GM18520 (cell line): Measurements from ENCODE around the gene SIX6.
"Not testable (repeated sequence)": the region's sequence is repeated elsewhere in the genome, so short reads cannot be mapped to it uniquely, and the experiment has no call there.

Experiments used
- ATAC-seq: cut with Tn5 transposase; IDR thresholded peaks from one replicate; pipeline ENCODE4 v1.9.1; 2021; ENCODE audit not compliant: unreplicated experiment

Gene SIX6

GRCh38 chr14:60508707-60509437 is at the start of gene SIX6:
TSS of gene SIX6 (plus strand) at chr14:60509146. CDS start at chr14:60509399, 253 bp downstream.
- ATAC-seq = no peak

DNA sequence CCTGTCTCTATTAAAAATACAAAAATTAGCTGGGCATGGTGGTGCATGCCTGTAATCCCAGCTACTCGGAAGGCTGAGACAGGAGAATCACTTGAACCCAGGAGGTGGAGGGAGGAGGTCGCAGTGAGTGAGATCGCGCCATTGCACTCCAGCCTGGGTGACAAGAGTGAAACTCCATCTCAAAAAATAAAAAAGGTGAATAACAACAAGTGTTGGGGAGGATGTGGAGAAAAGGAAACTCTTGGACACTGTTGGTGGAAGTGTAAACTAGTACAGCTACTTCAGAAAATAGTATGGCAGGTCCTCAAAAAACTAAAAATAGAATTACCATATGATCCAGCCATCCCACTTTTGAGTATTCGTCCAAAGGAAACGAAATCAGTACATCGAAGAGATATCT is 28.7 kb upstream of the SIX6 start:
- not testable (repeated sequence) for ATAC-seq

DNA sequence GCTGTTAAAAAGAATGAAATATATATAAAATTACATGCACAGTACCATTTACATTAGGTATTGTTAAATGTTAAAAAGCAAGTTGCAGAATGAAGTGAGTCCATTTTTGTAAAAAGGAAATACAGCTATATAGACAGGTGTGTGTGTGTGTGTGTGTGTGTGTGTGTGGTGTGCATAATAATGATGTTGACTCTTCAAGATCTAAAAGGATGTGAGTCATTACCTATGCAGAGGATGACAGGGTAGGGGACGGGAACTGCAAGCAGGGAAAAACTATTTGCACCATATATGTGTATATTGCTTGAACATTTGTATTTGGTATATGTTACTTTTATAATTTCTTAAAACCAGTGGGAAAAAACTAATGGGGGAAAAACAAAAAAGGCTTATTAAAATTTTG is 26.2 kb upstream of the SIX6 start:
- ATAC-seq = no peak

DNA sequence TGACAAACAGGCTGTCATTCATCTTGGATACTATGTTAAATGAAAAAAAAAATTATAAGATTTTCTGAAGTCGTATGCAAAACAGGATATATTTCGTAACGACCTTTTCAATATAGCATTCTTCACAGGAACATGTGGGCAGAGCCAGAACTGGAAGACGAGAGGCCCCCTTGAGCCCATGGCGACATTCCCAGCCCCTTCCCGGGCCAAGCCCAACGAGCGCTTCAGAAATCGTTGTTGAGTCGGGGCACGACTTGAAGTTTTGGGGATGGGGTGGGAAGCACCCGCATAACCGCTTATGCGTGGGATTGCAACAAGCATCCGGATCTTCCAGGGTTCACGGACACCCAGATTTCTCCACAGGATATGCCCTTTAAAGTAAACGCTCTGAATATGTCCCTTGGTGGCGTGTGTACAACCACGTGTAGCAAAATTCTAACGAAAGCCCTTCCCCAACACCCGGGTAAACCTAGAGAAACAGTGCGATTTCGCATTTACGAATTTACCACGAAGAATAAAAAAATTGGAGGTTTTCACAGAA is 23.8 kb upstream of the SIX6 start:
- no peak for ATAC-seq

DNA sequence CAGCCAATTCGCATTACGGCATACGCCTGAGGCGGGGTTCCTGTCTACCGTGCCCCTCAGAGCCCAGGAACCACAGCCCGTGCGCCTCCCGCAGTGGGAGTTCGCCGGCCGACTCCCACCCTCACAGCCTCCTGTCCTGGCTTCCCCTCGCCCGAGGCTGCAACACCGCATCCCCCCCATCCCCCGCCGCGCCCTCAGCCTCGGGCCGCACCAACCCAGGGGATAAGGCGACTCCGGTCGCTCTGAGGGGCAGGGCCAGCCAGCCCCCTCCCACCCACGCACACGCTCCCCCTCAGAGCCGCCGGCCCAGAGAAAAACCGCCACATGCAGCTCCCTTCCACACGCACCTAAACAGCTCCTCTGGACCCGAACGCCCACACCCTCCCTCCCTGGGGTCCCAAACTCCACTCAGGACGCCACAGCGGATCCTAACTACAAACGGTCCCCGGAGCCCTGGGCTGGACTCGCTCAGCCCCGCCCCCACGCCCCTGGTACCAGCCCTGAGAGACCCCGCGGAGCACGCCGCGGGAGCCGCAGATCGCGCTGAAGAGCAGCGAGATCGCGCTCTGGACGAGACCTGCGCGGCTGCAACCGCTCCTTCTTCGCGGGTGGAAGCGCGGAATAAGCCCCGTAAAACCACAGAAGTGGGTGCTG is 23.2 kb upstream of the SIX6 start, which contains the start of gene C14orf39:
Gene C14orf39, minus strand, starts transcription at position 466 of the 654 bp plus-strand sequence. CDS start 985 bp downstream, outside the sequence.
- no peak for ATAC-seq

DNA sequence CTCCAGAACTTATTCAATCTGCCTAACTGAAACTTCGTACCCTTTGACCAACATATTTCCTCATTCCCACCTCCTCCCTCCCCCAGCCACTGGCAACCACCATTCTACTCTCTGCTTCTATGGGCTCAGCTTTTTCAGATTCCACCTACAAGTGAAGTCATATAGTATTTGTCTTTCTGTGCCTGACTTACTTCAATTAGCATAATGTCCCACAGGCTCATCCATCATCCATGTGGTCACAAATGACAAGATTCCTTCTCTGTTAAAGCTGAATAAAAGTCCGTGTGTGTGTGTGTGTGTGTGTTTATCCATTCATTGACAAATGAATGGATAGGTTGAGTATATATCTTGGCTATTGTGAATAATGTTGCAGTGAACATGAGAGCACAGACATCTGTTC is 21.7 kb upstream of the SIX6 start:
- no peak for ATAC-seq

DNA sequence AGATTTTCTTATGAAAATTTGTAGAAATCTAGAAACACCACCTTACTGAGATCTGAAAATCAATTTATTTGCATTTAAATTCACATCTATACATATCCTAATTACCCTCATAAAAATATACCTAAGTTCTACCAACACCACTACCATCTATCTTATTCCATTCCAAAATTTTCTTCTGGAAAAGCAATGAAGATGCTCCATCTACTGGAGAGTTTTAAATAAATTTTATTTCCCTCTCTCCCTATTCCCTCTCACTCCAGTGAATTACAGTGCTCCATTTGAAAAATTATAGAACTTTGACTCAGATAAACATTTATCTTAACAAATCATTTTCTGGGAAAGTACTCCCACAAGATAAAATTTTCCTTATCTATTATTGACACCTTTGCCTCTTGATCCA is 20.8 kb upstream of the SIX6 start:
- ATAC-seq = no peak

- no peak for ATAC-seq
Measured at GRCh38 chr14:60490270-60490669, 18.7 kb upstream of the SIX6 start.

DNA sequence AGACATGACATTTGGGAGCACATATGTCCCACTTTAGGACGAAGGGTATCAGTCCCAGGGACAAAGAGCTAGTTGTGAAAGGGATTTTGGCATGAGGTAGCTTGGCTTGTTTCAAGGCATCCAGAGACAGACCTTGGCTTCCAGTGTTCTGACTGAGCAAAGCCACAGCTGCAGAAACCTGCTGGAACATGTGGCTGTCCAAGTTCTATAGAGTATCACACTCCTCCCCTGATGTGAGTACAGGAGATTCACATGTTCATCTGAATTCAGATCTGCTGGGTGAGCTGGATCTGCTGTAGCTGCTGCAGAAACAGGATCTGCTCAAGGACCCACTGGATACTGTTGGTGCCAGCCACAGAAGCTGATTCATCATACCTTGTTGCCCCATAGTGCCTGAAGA is 13.0 kb upstream of the SIX6 start:
- ATAC-seq = no peak

- ATAC-seq = no peak
Measured at GRCh38 chr14:60502541-60502940, 6.4 kb upstream of the SIX6 start.

DNA sequence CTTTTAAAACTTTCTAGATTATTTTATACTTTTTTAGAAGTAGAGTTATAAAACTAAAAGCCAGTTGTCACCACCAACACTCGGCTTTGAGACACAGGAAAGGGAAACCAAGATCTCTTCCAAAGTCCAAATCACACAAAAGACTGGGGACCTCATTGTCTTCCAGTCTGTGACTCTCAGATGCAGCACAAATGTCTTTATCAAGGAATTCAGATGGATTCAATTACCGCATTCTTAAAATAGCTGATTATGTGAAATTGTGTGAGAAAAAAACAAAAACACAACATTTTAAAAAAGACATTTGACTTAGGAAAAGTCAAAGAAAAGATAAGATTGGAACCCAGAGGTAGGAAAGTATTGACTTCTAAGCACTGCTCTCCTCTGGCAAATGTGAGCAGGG is 3.5 kb upstream of the SIX6 start:
- no peak for ATAC-seq

DNA sequence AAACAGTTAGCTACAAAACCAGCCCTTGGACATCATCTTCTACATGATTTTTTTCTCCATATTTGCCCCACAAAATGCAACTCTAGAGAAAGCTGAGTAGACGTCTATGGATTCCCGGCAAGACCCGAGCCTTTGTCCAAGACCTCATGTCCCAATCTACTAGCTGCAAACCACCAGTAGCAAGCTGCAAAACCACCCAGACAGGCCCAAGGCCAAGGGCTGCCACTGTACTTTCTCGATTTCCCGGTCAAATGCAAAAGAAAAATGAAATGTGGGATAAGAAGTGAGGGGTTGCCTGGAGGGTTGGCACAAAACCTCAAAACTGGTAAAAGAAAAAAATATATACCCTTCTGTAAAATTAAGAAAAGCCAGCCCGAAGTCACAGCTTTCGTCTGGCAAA is 2.9 kb upstream of the SIX6 start:
- ATAC-seq = no peak

- no peak for ATAC-seq
Measured at GRCh38 chr14:60506462-60506984, 2.4 kb upstream of the SIX6 start.

DNA sequence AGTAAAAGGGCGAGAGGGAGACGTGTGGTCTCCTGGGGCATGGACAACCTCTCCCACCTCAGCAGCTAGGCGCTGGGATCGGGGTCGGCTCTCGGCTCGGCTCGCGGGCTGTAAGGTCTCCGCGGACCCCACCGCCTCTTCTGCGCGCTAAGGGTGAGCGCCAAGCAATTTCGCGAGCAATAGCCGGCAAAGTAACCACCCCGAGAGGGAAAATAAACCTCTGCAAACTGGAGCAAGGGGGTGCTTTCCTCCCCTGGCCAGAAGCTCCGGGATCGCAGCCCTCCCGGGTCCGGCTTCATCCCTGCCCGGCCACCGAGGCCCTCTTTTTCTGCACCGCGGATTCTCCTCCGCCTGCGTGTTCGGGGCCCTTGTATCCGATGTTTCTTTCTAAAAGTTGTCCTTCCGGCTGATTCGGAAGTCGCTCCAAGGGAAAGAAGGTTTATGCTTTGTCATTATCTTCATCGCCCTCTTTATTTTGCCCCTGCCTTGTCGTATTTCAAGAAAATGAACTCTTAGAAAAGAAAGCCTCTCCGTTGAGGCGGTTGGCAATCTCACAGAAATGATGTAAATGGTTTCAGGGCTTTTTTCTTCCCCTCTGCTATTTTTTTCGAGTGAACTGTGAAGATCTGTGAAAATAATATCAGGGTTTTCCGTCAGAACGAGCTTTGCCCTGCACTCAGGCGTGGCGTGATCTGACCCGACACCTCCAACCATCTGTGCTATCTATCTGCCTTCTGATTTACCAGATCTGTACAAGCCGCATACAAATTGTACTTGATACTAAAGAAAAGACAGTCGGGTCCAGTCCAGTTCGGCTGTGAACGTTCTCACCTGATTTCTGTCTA is 1.7 kb upstream of the SIX6 start:
- no peak for ATAC-seq

- ATAC-seq = no peak
Measured at GRCh38 chr14:60508363-60508706, 611 bp upstream of the SIX6 start.

DNA sequence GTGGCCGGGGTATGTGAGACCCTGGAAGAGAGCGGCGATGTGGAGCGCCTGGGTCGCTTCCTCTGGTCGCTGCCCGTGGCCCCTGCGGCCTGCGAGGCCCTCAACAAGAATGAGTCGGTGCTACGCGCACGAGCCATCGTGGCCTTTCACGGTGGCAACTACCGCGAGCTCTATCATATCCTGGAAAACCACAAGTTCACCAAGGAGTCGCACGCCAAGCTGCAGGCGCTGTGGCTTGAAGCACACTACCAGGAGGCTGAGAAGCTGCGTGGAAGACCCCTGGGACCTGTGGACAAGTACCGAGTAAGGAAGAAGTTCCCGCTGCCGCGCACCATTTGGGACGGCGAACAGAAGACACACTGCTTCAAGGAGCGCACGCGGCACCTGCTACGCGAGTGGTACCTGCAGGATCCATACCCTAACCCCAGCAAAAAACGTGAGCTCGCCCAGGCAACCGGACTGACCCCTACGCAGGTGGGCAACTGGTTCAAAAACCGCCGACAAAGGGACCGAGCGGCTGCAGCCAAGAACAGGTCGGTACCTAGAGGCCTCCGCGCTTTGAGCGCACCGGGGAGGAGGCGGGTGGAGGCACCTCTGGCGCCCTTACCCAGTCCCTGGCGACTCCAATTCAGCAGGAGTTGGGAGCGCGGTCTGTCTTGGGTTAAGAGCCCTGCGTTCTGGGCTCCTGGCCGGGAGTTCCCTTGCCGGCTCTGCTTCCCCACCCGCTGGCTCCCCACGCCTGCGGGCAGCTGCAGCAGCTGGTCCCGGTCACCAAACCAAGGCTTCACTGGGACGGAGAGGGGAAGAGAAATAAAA is 700 bp downstream of the SIX6 start:
- ATAC-seq = no peak

GRCh38 chr14:60510254-60510950 is 1.5 kb downstream of the SIX6 start:
- no peak for ATAC-seq

- ATAC-seq = no peak
Measured at GRCh38 chr14:60510951-60511599, 2.1 kb downstream of the SIX6 start.

DNA sequence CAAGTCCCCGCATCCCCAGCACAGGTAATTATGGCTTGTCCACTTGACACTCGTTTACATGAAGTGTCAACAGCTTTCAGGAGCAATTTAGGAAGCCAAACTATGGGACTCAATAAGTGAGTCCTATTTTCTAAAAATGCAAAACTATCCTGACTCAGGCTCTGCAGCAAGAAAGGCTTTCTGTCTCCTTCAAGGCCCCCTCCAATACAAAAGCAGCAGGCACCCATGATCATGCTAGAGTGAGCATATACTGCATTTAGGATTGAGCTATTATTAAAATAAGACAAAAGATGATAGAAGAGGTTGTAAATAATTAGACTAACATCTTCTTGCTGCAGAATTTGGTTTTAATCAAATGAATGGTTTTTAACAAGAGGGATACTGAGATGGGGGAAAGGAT is 3.2 kb downstream of the SIX6 start:
- no peak for ATAC-seq
